Measurements from ENCODE around the gene CMTM2.
A peak's percentile ranks its signal among the peaks of the same experiment; 100 is the strongest.

CMTM2 gene

DNA sequence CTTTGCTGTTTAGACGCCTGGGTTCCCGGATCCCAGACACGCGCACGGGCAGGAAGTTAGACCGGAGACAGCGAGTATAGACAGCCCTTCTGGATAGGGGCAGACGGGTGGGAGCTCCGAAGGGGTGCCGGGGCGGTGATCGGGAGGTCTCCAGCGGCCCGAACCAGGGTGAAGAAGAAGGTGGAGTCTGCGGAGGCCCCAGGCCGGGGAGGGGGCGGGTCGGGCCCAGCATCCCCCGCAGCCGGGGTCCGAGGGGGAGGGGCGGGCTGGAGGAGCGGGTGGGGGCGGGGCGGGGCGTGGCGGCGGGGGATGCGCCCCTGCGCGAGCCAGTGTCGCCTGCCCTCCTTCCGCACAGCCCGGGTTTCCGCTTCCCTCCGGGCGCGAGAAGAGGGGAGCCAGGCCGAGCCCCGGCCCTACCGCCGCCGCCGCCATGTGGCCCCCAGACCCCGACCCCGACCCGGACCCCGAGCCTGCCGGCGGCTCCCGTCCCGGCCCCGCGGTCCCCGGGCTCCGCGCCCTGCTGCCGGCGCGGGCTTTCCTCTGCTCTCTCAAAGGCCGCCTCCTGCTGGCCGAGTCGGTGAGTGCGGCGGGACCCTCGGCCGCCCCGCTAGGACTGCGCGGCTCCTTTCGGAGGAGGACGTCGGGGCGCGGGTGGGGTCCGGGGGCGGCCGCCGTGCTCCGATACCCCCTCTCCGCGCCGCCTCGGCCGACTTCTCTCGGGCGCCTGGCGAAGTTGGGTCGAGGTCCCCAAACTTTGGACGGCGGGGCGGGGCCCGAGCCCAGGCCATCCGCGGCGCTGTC, 25.3 kb downstream of the CMTM2 start, which contains the start of gene CMTM3:
CMTM3 (plus strand) TSS at position 329 of the 801 bp plus-strand sequence; CDS start at position 431, 102 bp downstream.
- Histone ChIP-seq H3K9me3 (ENCODE audit: insufficient read depth, low read depth, low read length) (peaks cover 6% of the 10 kb centered on the region; the same call in 1 of the 2 replicates), H3K4me2 (ENCODE audit: low read depth, low read length, poor library complexity, severe bottlenecking) (peak within 1 kb of the TSS; percentile 94), H3K79me2 (ENCODE audit: insufficient read depth, low read length) (peaks cover 45% of the 10 kb centered on the region), H4K20me1 (ENCODE audit: insufficient read depth, low read length, poor library complexity, severe bottlenecking) (peaks cover 46% of the 10 kb centered on the region), H3K36me3 (ENCODE audit: insufficient read depth, low read length) (peaks cover 4% of the 10 kb centered on the region; the same call in 1 of the 2 replicates), H3K4me3 (ENCODE audit: low read length, poor library complexity, severe bottlenecking) (peak within 1 kb of the TSS; percentile 89), H2AFZ (ENCODE audit: low read length) (peak within 1 kb of the TSS; percentile 87), H3K4me1 (ENCODE audit: insufficient read depth, low read length, poor library complexity, severe bottlenecking) (peaks cover 44% of the 10 kb centered on the region), H3K9ac (ENCODE audit: low read depth, low read length, poor library complexity, severe bottlenecking) (peak within 1 kb of the TSS; percentile 93), H3K27me3 (ENCODE audit: insufficient read depth, low read length, poor library complexity, severe bottlenecking) (peaks cover 6% of the 10 kb centered on the region), H3K9me2 (replicated peaks; ENCODE audit: low read depth, low read length) (no peaks in the 10 kb centered on the region), H3F3A (ENCODE audit: low read depth) (peaks cover 3% of the 10 kb centered on the region; the same call in 1 of the 2 replicates)
- no peak for TF ChIP-seq EZH2phosphoT487 (IDR thresholded peaks at IDR 0.05; ENCODE audit: borderline replicate concordance)
- TF ChIP-seq, protein P1, sequence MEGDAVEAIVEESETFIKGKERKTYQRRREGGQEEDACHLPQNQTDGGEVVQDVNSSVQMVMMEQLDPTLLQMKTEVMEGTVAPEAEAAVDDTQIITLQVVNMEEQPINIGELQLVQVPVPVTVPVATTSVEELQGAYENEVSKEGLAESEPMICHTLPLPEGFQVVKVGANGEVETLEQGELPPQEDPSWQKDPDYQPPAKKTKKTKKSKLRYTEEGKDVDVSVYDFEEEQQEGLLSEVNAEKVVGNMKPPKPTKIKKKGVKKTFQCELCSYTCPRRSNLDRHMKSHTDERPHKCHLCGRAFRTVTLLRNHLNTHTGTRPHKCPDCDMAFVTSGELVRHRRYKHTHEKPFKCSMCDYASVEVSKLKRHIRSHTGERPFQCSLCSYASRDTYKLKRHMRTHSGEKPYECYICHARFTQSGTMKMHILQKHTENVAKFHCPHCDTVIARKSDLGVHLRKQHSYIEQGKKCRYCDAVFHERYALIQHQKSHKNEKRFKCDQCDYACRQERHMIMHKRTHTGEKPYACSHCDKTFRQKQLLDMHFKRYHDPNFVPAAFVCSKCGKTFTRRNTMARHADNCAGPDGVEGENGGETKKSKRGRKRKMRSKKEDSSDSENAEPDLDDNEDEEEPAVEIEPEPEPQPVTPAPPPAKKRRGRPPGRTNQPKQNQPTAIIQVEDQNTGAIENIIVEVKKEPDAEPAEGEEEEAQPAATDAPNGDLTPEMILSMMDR (conservative IDR thresholded peaks at IDR 0.05; ENCODE audit: low read length) = peak; percentile 58

DNA sequence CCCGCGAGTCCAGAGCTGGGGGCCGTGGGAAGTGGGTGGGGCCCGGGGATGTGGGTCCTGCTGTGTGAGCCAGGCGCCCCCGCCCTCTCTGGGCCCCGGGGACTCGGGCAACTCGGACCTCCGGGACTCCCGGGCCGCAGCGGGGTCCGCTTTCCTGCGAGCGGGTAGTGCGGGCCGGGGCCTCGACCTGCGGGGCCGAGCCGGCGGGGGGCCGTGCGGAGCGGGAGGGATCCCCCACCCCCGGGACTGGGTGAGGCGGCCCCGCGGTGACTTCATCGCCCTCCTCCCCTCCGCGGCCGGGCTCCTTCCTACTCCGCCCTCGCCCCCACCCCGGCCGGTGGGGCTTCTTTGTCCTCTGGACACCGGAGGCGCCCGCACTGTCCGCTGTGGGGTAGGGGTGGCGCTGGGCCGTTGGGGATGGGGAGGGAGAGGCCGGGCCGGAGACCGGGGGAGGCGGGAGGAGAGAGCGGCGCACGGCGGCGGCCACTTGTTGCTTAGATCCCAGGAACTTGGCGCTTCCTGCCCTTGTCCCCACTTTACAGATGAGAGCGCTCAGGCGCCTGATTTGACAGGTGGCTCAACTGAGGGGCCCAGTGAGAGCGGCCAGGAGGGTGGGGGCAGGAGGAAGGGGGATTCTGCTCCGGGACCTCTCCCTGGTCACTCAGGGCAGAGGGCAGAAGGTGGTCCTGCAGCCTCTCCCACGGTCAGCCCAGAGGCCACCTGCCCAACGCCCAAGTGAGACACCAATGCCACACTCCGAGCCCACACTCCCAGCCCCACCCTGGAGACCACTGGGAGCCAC, 26.1 kb downstream of the CMTM2 start:
- H3K9me3 ChIP-seq (ENCODE audit: insufficient read depth, low read depth, low read length) = peaks cover 6% of the 10 kb centered on the region; the same call in 1 of the 2 replicates
- H2AFZ ChIP-seq (ENCODE audit: low read length) = peak overlapping the region; percentile 48; the same call in 1 of the 2 replicates
- peak overlapping the region; percentile 94 for H3K4me2 ChIP-seq (ENCODE audit: low read depth, low read length, poor library complexity, severe bottlenecking)
- peaks cover 46% of the 10 kb centered on the region for H3K4me1 ChIP-seq (ENCODE audit: insufficient read depth, low read length, poor library complexity, severe bottlenecking)
- H3K9ac ChIP-seq (ENCODE audit: low read depth, low read length, poor library complexity, severe bottlenecking) = peak overlapping the region; percentile 93
- peaks cover 3% of the 10 kb centered on the region; the same call in 1 of the 2 replicates for H3F3A ChIP-seq (ENCODE audit: low read depth)
- no peaks in the 10 kb centered on the region for H3K9me2 ChIP-seq (replicated peaks; ENCODE audit: low read depth, low read length)
- TF ChIP-seq, protein P1 (conservative IDR thresholded peaks at IDR 0.05; ENCODE audit: low read length) = no peak
- peaks cover 53% of the 10 kb centered on the region for H3K79me2 ChIP-seq (ENCODE audit: insufficient read depth, low read length)
- peaks cover 54% of the 10 kb centered on the region for H4K20me1 ChIP-seq (ENCODE audit: insufficient read depth, low read length, poor library complexity, severe bottlenecking)
- H3K36me3 ChIP-seq (ENCODE audit: insufficient read depth, low read length) = peaks cover 12% of the 10 kb centered on the region; the same call in 1 of the 2 replicates
- peaks cover 6% of the 10 kb centered on the region for H3K27me3 ChIP-seq (ENCODE audit: insufficient read depth, low read length, poor library complexity, severe bottlenecking)
- peak overlapping the region; percentile 89 for H3K4me3 ChIP-seq (ENCODE audit: low read length, poor library complexity, severe bottlenecking)

DNA sequence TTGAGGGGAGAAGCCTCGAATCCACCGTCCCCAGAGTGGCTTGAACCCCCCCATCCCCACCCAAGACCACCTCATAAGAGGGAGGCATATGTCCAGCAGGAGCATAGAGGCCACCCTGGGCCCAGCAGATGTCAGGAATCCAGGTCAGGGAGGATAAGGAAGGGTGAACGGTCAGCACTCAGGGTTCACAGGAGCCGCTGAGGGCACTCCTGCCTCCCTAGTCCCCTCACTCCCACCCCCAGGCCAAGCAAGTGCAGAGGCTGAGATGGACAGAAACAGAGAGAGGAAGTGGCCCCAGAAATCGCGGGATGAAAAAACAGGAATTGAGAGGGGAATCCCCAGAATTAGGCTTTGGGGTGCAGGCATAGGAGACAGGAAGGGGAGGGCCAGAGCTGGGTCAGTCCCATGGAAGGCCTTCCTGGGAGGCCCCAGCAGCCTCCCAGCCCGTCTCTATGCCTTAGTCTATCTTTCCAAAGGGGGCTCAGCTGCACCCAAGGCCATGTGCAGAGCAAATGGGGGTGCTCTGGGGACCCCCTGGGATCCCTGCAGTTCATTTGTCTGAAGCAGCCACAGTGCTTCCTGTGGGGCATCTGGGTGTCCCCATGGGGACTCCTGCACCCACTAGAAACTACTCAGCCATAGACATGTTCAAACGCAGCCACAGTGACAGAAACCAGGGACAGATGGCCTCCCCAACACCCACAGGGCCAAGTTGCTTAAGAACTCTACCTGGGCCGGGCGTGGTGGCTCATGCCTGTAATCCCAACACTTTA, 26.9 kb downstream of the CMTM2 start:
- H3K9me3 ChIP-seq (ENCODE audit: insufficient read depth, low read depth, low read length) = peaks cover 2% of the 10 kb centered on the region; the same call in 1 of the 2 replicates
- H3K4me3 ChIP-seq (ENCODE audit: low read length, poor library complexity, severe bottlenecking) = peak overlapping the region; percentile 89
- H3K36me3 ChIP-seq (ENCODE audit: insufficient read depth, low read length) = peaks cover 20% of the 10 kb centered on the region; the same call in 1 of the 2 replicates
- H3K27me3 ChIP-seq (ENCODE audit: insufficient read depth, low read length, poor library complexity, severe bottlenecking) = peaks cover 6% of the 10 kb centered on the region
- H3K4me1 ChIP-seq (ENCODE audit: insufficient read depth, low read length, poor library complexity, severe bottlenecking) = peaks cover 46% of the 10 kb centered on the region
- peak overlapping the region; percentile 93 for H3K9ac ChIP-seq (ENCODE audit: low read depth, low read length, poor library complexity, severe bottlenecking)
- H3K79me2 ChIP-seq (ENCODE audit: insufficient read depth, low read length) = peaks cover 56% of the 10 kb centered on the region
- TF ChIP-seq, protein P1 (conservative IDR thresholded peaks at IDR 0.05; ENCODE audit: low read length) = no peak
- TF ChIP-seq EZH2phosphoT487 (IDR thresholded peaks at IDR 0.05; ENCODE audit: borderline replicate concordance) = no peak
- peak overlapping the region; percentile 94 for H3K4me2 ChIP-seq (ENCODE audit: low read depth, low read length, poor library complexity, severe bottlenecking)
- no peak overlapping the region for H2AFZ ChIP-seq (ENCODE audit: low read length)
- peaks cover 3% of the 10 kb centered on the region; the same call in 1 of the 2 replicates for H3F3A ChIP-seq (ENCODE audit: low read depth)
- H3K9me2 ChIP-seq (replicated peaks; ENCODE audit: low read depth, low read length) = no peaks in the 10 kb centered on the region
- H4K20me1 ChIP-seq (ENCODE audit: insufficient read depth, low read length, poor library complexity, severe bottlenecking) = peaks cover 55% of the 10 kb centered on the region

All from Loucy (cell line).